H1 (cell line): ENCODE measurements around the gene ZBTB37. TPM values are rescaled to one million over a fixed set of nuclear protein-coding genes. Genes with fewer than 3 reads are reported as not detected.

Experiments used
- CTCF ChIA-PET: fragments of 300-600 bp; sonication (Branson Sonifier 250); formaldehyde crosslinking; loops from one replicate; lab custom pipeline; 2021; ENCODE audit not compliant: partially characterized antibody; lab: Charles Lee
- POLR2A ChIA-PET: fragments of 300-600 bp; sonication (Branson Sonifier 250); formaldehyde crosslinking; loops from one replicate; lab custom pipeline; 2021; ENCODE audit warnings: inconsistent platforms; ENCODE audit not compliant: partially characterized antibody; lab: Charles Lee
- DNase-seq, 2 experiments: peaks; one replicate each; pipeline versions ENCODE4 v3.0.0 to v3.0.0-alpha.2; 2010 to 2022; ENCODE audit warnings: low spot score in 2 of 2, low read depth in 1 of 2, mixed read lengths in 1 of 2
- FAIRE-seq: peaks from 2 replicates; lab custom pipeline; 2011; peaks lifted over from hg19 to GRCh38; lab: Jason Lieb, UNC
- H2AFZ ChIP-seq: 2 replicates; pipeline ENCODE4 v1.8.1; 2012; ENCODE audit warnings: low read length, inconsistent platforms
- H2AK5ac ChIP-seq: 2 replicates; pipeline ENCODE4 v1.6.1; 2013; ENCODE audit warnings: low read depth, low read length
- H2BK120ac ChIP-seq: replicated peaks from 2 replicates; pipeline ENCODE3; 2013; ENCODE audit warnings: low read depth, low read length, inconsistent platforms
- H2BK12ac ChIP-seq: 2 replicates; pipeline ENCODE4 v1.6.1; 2013; ENCODE audit warnings: low read depth, low read length
- H2BK15ac ChIP-seq: 2 replicates; pipeline ENCODE4 v1.6.1; 2013; ENCODE audit warnings: low read length
- H2BK20ac ChIP-seq: 2 replicates; pipeline ENCODE4 v1.6.1; 2013; ENCODE audit warnings: low read length
- H2BK5ac ChIP-seq: 2 replicates; pipeline ENCODE4 v1.6.1; 2013; ENCODE audit warnings: low read depth, low read length
- H3K14ac ChIP-seq: 2 replicates; pipeline ENCODE4 v1.6.1; 2013; ENCODE audit warnings: inconsistent platforms; ENCODE audit not compliant: insufficient read length
- H3K18ac ChIP-seq: 2 replicates; pipeline ENCODE4 v1.6.1; 2013; ENCODE audit warnings: low read length; ENCODE audit errors: extremely low read depth
- H3K23ac ChIP-seq: 2 replicates; pipeline ENCODE4 v1.6.1; 2013; ENCODE audit warnings: inconsistent platforms; ENCODE audit not compliant: insufficient read length
- H3K23me2 ChIP-seq: 2 replicates; pipeline ENCODE4 v1.6.1; 2013; ENCODE audit warnings: low read depth, low read length
- H3K27ac ChIP-seq: 2 replicates; pipeline ENCODE4 v1.6.1; 2011; ENCODE audit warnings: low read depth, low read length, inconsistent platforms
- H3K27me3 ChIP-seq, 4 experiments: replicated peaks in 1 of 4; 1 replicate in 1 of 4; 2 replicates in 3 of 4; pipeline versions ENCODE4 v1.6.1 to v1.8.1; 2011 to 2013; ENCODE audit warnings: low read length in 3 of 4, mild to moderate bottlenecking in 3 of 4, inconsistent platforms in 2 of 4, mixed read lengths in 2 of 4, moderate library complexity in 1 of 4; ENCODE audit not compliant: control insufficient read depth in 3 of 4, insufficient read depth in 3 of 4; ENCODE audit errors: extremely low read depth in 1 of 4
- H3K36me3 ChIP-seq, 4 experiments: 2 replicates each; pipeline versions ENCODE4 v1.6.1 to v1.8.1; 2011 to 2013; ENCODE audit warnings: mild to moderate bottlenecking in 4 of 4, low read length in 3 of 4, moderate library complexity in 2 of 4, control low read depth in 1 of 4, inconsistent platforms in 1 of 4; ENCODE audit not compliant: insufficient read depth in 4 of 4, control insufficient read depth in 2 of 4
- H3K4ac ChIP-seq: replicated peaks from 2 replicates; pipeline ENCODE3; 2013; ENCODE audit warnings: low read length, low read depth, mixed read lengths, inconsistent platforms; ENCODE audit not compliant: insufficient read length
- H3K4me1 ChIP-seq, 4 experiments: replicated peaks in 1 of 4; 1 replicate in 1 of 4; 2 replicates in 3 of 4; pipeline versions ENCODE4 v1.6.1 to v1.8.1; 2011 to 2013; ENCODE audit warnings: low read length in 3 of 4, inconsistent platforms in 2 of 4, mixed read lengths in 1 of 4; ENCODE audit not compliant: insufficient read depth in 4 of 4, control insufficient read depth in 3 of 4
- H3K4me2 ChIP-seq, 2 experiments: 2 replicates each; pipeline versions ENCODE4 v1.6.1 to v1.8.1; 2011 to 2013; ENCODE audit warnings: low read depth in 2 of 2, low read length in 2 of 2, control low read depth in 1 of 2, inconsistent platforms in 1 of 2, mild to moderate bottlenecking in 1 of 2; ENCODE audit not compliant: insufficient read depth in 1 of 2
- H3K4me3 ChIP-seq, 4 experiments: fragments of 200-600, 300-600 bp in 1 of 4; sonication (generic), shearing (Covaris generic), sonication (Bioruptor Twin) in 1 of 4; 2 replicates each; pipeline versions ENCODE4 v1.5.1 to v1.8.1; 2011 to 2016; ENCODE audit warnings: low read length in 4 of 4, low read depth in 3 of 4, control low read depth in 2 of 4, inconsistent platforms in 2 of 4, mild to moderate bottlenecking in 2 of 4, mixed read lengths in 1 of 4, moderate library complexity in 1 of 4; ENCODE audit not compliant: insufficient read depth in 2 of 4; ENCODE audit errors: extremely low read depth in 1 of 4
- H3K56ac ChIP-seq: replicated peaks from 2 replicates; pipeline ENCODE3; 2013; ENCODE audit warnings: low read depth, mild to moderate bottlenecking, mixed read lengths, low read length, inconsistent platforms; ENCODE audit not compliant: insufficient read length
- H3K79me1 ChIP-seq: 2 replicates; pipeline ENCODE4 v1.6.1; 2013; ENCODE audit warnings: low read depth, low read length, control low read depth
- H3K79me2 ChIP-seq, 2 experiments: 2 replicates each; pipeline versions ENCODE4 v1.6.1 to v1.8.1; 2012 to 2013; ENCODE audit warnings: low read length in 2 of 2, mild to moderate bottlenecking in 2 of 2, inconsistent platforms in 1 of 2; ENCODE audit not compliant: insufficient read depth in 2 of 2, control insufficient read depth in 1 of 2
- H3K9ac ChIP-seq, 4 experiments: replicated peaks in 1 of 4; 1 replicate in 1 of 4; 2 replicates in 3 of 4; pipeline versions ENCODE4 v1.6.1 to v1.8.1; 2011 to 2013; ENCODE audit warnings: low read depth in 3 of 4, low read length in 3 of 4, control low read depth in 2 of 4, mild to moderate bottlenecking in 2 of 4, moderate library complexity in 2 of 4, inconsistent platforms in 1 of 4; ENCODE audit errors: extremely low read depth in 1 of 4
- H3K9me3 ChIP-seq, 2 experiments: 2 replicates each; pipeline versions ENCODE4 v1.6.1 to v1.8.1; 2012 to 2013; ENCODE audit warnings: mild to moderate bottlenecking in 2 of 2, moderate library complexity in 2 of 2, control low read depth in 1 of 2, inconsistent platforms in 1 of 2, low read depth in 1 of 2, low read length in 1 of 2, mixed read lengths in 1 of 2; ENCODE audit not compliant: insufficient read depth in 2 of 2
- H4K20me1 ChIP-seq, 2 experiments: replicated peaks in 1 of 2; 2 replicates each; pipeline versions ENCODE3 to v1.8.1; 2011 to 2013; ENCODE audit warnings: inconsistent platforms in 2 of 2, low read length in 2 of 2, mild to moderate bottlenecking in 1 of 2; ENCODE audit not compliant: insufficient read depth in 2 of 2, control insufficient read depth in 1 of 2
- H4K5ac ChIP-seq: 2 replicates; pipeline ENCODE4 v1.6.1; 2013; ENCODE audit warnings: low read length, low read depth, mixed read lengths, inconsistent platforms; ENCODE audit not compliant: insufficient read length
- H4K8ac ChIP-seq: 2 replicates; pipeline ENCODE4 v1.8.0; 2013; ENCODE audit warnings: mild to moderate bottlenecking, moderate library complexity, low read length, inconsistent platforms; ENCODE audit not compliant: insufficient read depth; ENCODE audit errors: extremely low read depth
- H4K91ac ChIP-seq: replicated peaks from 2 replicates; pipeline ENCODE3; 2013; ENCODE audit warnings: low read length, mixed read lengths, inconsistent platforms; ENCODE audit not compliant: insufficient read length
- BACH1 ChIP-seq: IDR thresholded peaks from 2 replicates; pipeline ENCODE4 v1.6.1; 2012; ENCODE audit warnings: low read length, improper control_type of control experiment
- BRCA1 ChIP-seq: IDR thresholded peaks from 2 replicates; pipeline ENCODE4 v1.6.1; 2012; ENCODE audit warnings: low read depth, low read length, improper control_type of control experiment
- CBX5 ChIP-seq: fragments of 300-800, 300-1000 bp; sonication (generic); IDR thresholded peaks from 2 replicates; pipeline ENCODE4 v1.7.1; 2016; ENCODE audit warnings: antibody characterized with exemption, low read length, low read depth
- CEBPB ChIP-seq: IDR thresholded peaks from 2 replicates; pipeline ENCODE4 v1.6.1; 2012; ENCODE audit warnings: low read depth, low read length
- GABPA ChIP-seq: IDR thresholded peaks from 2 replicates; pipeline ENCODE4 v1.6.1; 2011; ENCODE audit warnings: mild to moderate bottlenecking, low read length, moderate library complexity, borderline replicate concordance; ENCODE audit not compliant: insufficient read depth
- JUN ChIP-seq: IDR thresholded peaks from 2 replicates; pipeline ENCODE4 v1.6.1; 2011; ENCODE audit warnings: low read depth, mild to moderate bottlenecking, improper control_type of control experiment, low read length
- KDM5A ChIP-seq: fragments of 200-600 bp; IDR thresholded peaks from 2 replicates; pipeline ENCODE4 v1.7.1; 2012; ENCODE audit warnings: mild to moderate bottlenecking, low read length, inconsistent platforms, mixed read lengths
- MAFK ChIP-seq: IDR thresholded peaks from 2 replicates; pipeline ENCODE4 v1.6.1; 2012; ENCODE audit warnings: low read depth, mild to moderate bottlenecking, improper control_type of control experiment, low read length
- NANOG ChIP-seq: IDR thresholded peaks from 2 replicates; pipeline ENCODE4 v1.6.1; 2011; ENCODE audit warnings: low read length, low read depth, mild to moderate bottlenecking, inconsistent platforms; ENCODE audit not compliant: insufficient read depth, poor library complexity, severe bottlenecking
- RAD21 ChIP-seq, 2 experiments: IDR thresholded peaks in 1 of 2; conservative IDR thresholded peaks in 1 of 2; 2 replicates each; pipeline ENCODE4 v1.6.1; 2011; ENCODE audit warnings: low read depth in 2 of 2, low read length in 2 of 2, improper control_type of control experiment in 1 of 2, inconsistent platforms in 1 of 2, mild to moderate bottlenecking in 1 of 2, moderate library complexity in 1 of 2
- RXRA ChIP-seq: IDR thresholded peaks from 2 replicates; pipeline ENCODE4 v1.6.1; 2011; ENCODE audit warnings: low read depth, mild to moderate bottlenecking, low read length, moderate library complexity; ENCODE audit not compliant: insufficient read depth
- SIX5 ChIP-seq: IDR thresholded peaks from 2 replicates; pipeline ENCODE4 v1.6.1; 2011; ENCODE audit warnings: mild to moderate bottlenecking, low read depth, low read length
- SP2 ChIP-seq: IDR thresholded peaks from 2 replicates; pipeline ENCODE4 v1.6.1; 2012; ENCODE audit warnings: mild to moderate bottlenecking, low read length, inconsistent platforms
- TEAD4 ChIP-seq: IDR thresholded peaks from 2 replicates; pipeline ENCODE4 v1.6.1; 2012; ENCODE audit warnings: low read depth, low read length, inconsistent platforms, mixed read lengths
- polyA plus RNA-seq, 7 experiments: library from polyadenylated mRNA; depleted of rRNA in 3 of 7; stranded (reverse) in 5 of 7; unstranded in 2 of 7; fragments of >200 nt in 5 of 7; fragments of 200-250 nt in 2 of 7; gene quantifications; 1 replicate in 5 of 7; 2 replicates in 1 of 7; 4 replicates in 1 of 7; pipeline versions ENCODE4 v1.2.1 to v1.2.3, GENCODE V29; 2011 to 2013; ENCODE audit warnings: missing spikeins in 2 of 7, mixed read lengths in 2 of 7
- total RNA-seq: library from RNA; stranded (reverse); fragmentation: NEBNext Ultra II Directional; extraction: Animal tissue kit (Norgen Biotek cat#: 25700); gene quantifications from 2 replicates; pipeline ENCODE4 v1.2.1, GENCODE V29; 2021

The ZBTB37 gene
- total and polyA plus RNA-seq, 2 of the 8 experiments (the other 6 are each of a cell fraction or from before 2014, with no cell fraction given): 1.7 to 12.5 TPM

GRCh38 chr1:173878251-173878650 lies 10.1 kb downstream of the ZBTB37 start:
- H4K20me1 ChIP-seq: no peaks in the 10 kb centered on the region
- H4K5ac ChIP-seq: no peak overlapping the region
- H3K4me1 ChIP-seq: no peaks in the 10 kb centered on the region
- no peak overlapping the region for H3K4ac ChIP-seq
- no peak overlapping the region for H2BK12ac ChIP-seq
- no peak overlapping the region for H2BK5ac ChIP-seq
- H3K27ac ChIP-seq: no peak overlapping the region
- no peaks in the 10 kb centered on the region for H3K9me3 ChIP-seq
- no peaks in the 10 kb centered on the region for H3K23me2 ChIP-seq
- H3K4me2 ChIP-seq: no peak overlapping the region
- H2BK15ac ChIP-seq: no peak overlapping the region
- H4K91ac ChIP-seq: no peak overlapping the region
- no peak overlapping the region for H3K14ac ChIP-seq
- H2AK5ac ChIP-seq: no peak overlapping the region
- no peak overlapping the region for H2BK120ac ChIP-seq
- H3K79me1 ChIP-seq: no peaks in the 10 kb centered on the region
- H3K36me3 ChIP-seq: peaks cover 0 to 19% (median 4%) of the 10 kb centered on the region in 4 experiments; a peak in 3 of 8 replicates
- no peak for DNase-seq
- no peaks in the 10 kb centered on the region for H3K79me2 ChIP-seq
- H3K23ac ChIP-seq: no peak overlapping the region
- no peak overlapping the region for H4K8ac ChIP-seq
- H2AFZ ChIP-seq: no peak overlapping the region
- H3K18ac ChIP-seq: no peak overlapping the region
- FAIRE-seq: no peak
- H3K4me3 ChIP-seq: no peak overlapping the region
- H2BK20ac ChIP-seq: no peak overlapping the region
- POLR2A ChIA-PET: interaction anchor here (0.8 to 8.1 kb wide), 3 partner anchors 10 to 18 kb away, joined by 3 to 59 read pairs (median 30); partner anchors contain the start of genes GAS5 and ZBTB37
- H3K27me3 ChIP-seq: no peaks in the 10 kb centered on the region
- H3K9ac ChIP-seq: no peak overlapping the region
- CTCF ChIA-PET: no interaction called here
- H3K56ac ChIP-seq: no peak overlapping the region
- TF ChIP-seq GABPA (no peak), MAFK (no peak), JUN (no peak), SIX5 (no peak), RXRA (no peak), CEBPB (no peak), BACH1 (no peak), KDM5A (no peak), SP2 (no peak), TEAD4 (no peak), CBX5 (no peak), RAD21 (IDR thresholded peaks at IDR 0.05 in 1 of 2, conservative IDR thresholded peaks at IDR 0.05 in 1 of 2; ENCODE audit: low read depth in 2 of 2, low read length in 2 of 2) (no peak), BRCA1 (no peak), NANOG (no peak)
